Activated B cell treated with CpG ODN at 0.5 μM for 24 hours (primary cell): ENCODE results near the gene DAG1. TPM values are rescaled to one million over a fixed set of nuclear protein-coding genes. Genes with fewer than 3 reads are reported as not detected.

Source experiments
- ATAC-seq: fragments of 200-7000 bp; cut with Tn5 transposase; one replicate; pipeline ENCODE4 v1.10.0; 2021; ENCODE audit warnings: low read depth, mild to moderate bottlenecking, moderate library complexity
- CTCF ChIA-PET: fragments of 350-600 bp; sonication (Branson Sonifier 250); formaldehyde crosslinking; loops from one replicate; lab custom pipeline; 2021; ENCODE audit warnings: antibody characterized with exemption; lab: Charles Lee
- POLR2A ChIA-PET: fragments of 350-600 bp; sonication (Branson Sonifier 250); formaldehyde crosslinking; loops from one replicate; lab custom pipeline; 2021; ENCODE audit warnings: antibody characterized with exemption; lab: Charles Lee
- DNase-seq: peaks from one replicate; pipeline ENCODE4 v3.0.0; 2022
- H3K27ac Mint-ChIP-seq: one replicate; pipeline ENCODE4 v1.8.0; 2020; ENCODE audit warnings: mixed read lengths
- H3K27me3 Mint-ChIP-seq: one replicate; pipeline ENCODE4 v1.8.0; 2021; ENCODE audit warnings: mixed read lengths
- H3K36me3 Mint-ChIP-seq: one replicate; pipeline ENCODE4 v1.8.0; 2021; ENCODE audit warnings: low read depth, mixed read lengths
- H3K4me1 Mint-ChIP-seq: one replicate; pipeline ENCODE4 v1.8.0; 2021; ENCODE audit warnings: mixed read lengths
- H3K4me3 Mint-ChIP-seq: one replicate; pipeline ENCODE4 v1.8.0; 2020; ENCODE audit warnings: mild to moderate bottlenecking, mixed read lengths
- H3K9me3 Mint-ChIP-seq: one replicate; pipeline ENCODE4 v1.8.0; 2020; ENCODE audit warnings: mixed read lengths
- intact Hi-C: fragments of 100-400 bp; cut with micrococcal nuclease; formaldehyde crosslinking; loops from one replicate; pipeline ENCODE4 v1.15.1; 2024
- total RNA-seq: library from RNA; stranded (reverse); gene quantifications from 2 replicates; pipeline ENCODE4 v1.2.3, GENCODE V29; 2022
- TF ChIP-seq, protein P1 (sequence below): fragments of 200-600 bp; IDR thresholded peaks from one replicate; pipeline ENCODE4 v1.8.0; 2022; ENCODE audit warnings: antibody characterized with exemption, mild to moderate bottlenecking

DAG1 gene
- total RNA-seq, 1 donor from 2014 or later = 19.7 TPM

DNA sequence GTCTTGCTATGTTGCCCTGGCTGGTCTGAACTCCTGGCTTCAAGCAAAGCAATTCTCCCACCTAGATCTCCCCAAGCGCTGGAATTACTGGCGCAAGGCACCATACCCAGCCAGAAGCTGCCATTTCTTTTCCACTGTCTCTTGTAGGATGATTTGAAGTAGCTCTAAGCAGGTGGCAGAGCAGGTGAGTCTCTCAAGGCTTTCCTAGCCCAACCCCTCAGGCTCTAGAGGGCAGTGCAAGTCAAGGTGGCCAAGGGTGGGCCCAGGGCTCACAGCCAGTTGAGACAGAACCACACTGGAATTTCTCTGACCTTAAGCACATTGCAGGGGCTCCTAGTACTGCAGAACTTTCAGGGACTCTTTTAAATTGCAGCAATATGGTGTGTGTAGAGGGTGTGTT lies 15.6 kb upstream of the DAG1 start:
- H3K4me1 Mint-ChIP-seq = no peaks in the 10 kb centered on the region
- no peak for ATAC-seq
- H3K36me3 Mint-ChIP-seq = no peaks in the 10 kb centered on the region
- TF ChIP-seq, protein P1, sequence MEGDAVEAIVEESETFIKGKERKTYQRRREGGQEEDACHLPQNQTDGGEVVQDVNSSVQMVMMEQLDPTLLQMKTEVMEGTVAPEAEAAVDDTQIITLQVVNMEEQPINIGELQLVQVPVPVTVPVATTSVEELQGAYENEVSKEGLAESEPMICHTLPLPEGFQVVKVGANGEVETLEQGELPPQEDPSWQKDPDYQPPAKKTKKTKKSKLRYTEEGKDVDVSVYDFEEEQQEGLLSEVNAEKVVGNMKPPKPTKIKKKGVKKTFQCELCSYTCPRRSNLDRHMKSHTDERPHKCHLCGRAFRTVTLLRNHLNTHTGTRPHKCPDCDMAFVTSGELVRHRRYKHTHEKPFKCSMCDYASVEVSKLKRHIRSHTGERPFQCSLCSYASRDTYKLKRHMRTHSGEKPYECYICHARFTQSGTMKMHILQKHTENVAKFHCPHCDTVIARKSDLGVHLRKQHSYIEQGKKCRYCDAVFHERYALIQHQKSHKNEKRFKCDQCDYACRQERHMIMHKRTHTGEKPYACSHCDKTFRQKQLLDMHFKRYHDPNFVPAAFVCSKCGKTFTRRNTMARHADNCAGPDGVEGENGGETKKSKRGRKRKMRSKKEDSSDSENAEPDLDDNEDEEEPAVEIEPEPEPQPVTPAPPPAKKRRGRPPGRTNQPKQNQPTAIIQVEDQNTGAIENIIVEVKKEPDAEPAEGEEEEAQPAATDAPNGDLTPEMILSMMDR = no peak
- H3K27me3 Mint-ChIP-seq = no peaks in the 10 kb centered on the region
- no peaks in the 10 kb centered on the region for H3K9me3 Mint-ChIP-seq
- CTCF ChIA-PET = interaction anchor here (0.8 to 1.4 kb wide), 2 partner anchors 85 to 217 kb away, joined by 3 to 4 read pairs; no protein-coding TSS in a partner anchor
- intact Hi-C loops = no loop called here
- H3K4me3 Mint-ChIP-seq = no peak overlapping the region
- DNase-seq = no peak
- H3K27ac Mint-ChIP-seq = no peak overlapping the region
- POLR2A ChIA-PET = interaction anchor here (0.6 kb wide), 1 partner anchor 114 kb away, joined by 3 read pairs; the partner anchor contains the start of gene USP4

DNA sequence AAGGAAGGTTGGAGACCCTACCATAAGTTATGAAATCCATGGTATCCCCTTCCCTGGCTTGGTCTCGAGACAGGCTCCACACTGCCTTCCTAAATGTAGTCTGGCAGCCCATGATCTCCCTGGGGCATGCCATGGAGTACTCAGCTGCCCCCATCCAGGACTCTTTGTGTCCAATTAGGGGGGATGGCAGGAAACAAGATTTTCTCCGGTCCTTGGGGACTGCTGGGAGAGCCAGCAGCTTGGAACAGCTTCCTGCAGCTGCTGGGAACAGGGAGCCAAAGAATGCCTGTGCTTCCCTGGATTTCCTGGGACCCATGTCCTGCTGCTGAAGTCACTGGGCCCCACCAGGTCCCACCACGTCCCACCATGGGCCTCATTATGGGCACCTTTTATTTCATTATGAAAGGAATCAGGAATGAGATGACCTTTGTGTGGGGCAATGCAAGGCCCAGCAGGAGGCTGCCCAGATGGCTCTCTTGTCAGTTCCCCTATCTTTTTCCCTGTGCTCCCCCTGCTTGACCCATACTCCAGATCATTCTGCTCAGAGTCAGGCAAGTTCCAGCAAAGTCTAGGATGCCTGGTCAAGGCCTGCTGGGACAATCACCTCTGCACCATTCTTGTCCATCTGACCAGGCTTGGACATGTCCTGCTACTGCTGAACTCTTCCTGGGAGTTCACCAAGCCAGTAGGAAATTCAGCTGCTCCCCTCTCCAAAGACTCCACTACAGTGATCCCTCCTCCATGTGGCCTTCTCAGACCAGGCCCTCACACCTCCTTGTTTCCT lies 15.0 kb upstream of the DAG1 start:
- Mint-ChIP-seq H3K27ac (no peak overlapping the region), H3K4me1 (no peaks in the 10 kb centered on the region), H3K9me3 (no peaks in the 10 kb centered on the region), H3K27me3 (no peaks in the 10 kb centered on the region), H3K36me3 (no peaks in the 10 kb centered on the region), H3K4me3 (no peak overlapping the region)
- CTCF ChIA-PET = interaction anchor here (0.8 to 1.4 kb wide), 2 partner anchors 85 to 217 kb away, joined by 3 to 4 read pairs; no protein-coding TSS in a partner anchor
- intact Hi-C loops = no loop called here
- TF ChIP-seq, protein P1 = no peak
- no peak for ATAC-seq
- POLR2A ChIA-PET = interaction anchor here (0.6 kb wide), 1 partner anchor 115 kb away, joined by 3 read pairs; the partner anchor contains the start of gene USP4
- DNase-seq = no peak

DNA sequence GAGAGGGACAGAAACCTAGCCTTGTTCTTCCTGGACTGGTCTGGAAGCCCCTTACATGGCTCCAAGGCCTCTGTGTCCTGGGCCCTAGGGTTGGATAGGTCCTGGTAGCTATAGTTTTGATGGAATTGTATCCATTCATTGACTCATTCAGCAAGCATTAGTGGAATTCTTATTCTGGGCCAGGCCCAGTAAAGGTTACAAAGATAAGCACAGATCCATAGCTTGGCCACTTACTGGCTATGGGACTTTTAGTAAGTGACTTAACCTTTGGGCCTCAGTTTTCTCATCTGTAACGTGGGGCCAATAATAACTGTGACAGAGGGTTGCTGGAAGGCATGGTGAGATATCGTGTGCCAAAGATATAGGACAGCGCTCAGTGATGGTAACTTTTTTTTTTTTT lies 13.6 kb upstream of the DAG1 start:
- Mint-ChIP-seq H3K27me3 (no peaks in the 10 kb centered on the region), H3K27ac (no peak overlapping the region), H3K9me3 (no peaks in the 10 kb centered on the region), H3K36me3 (no peaks in the 10 kb centered on the region), H3K4me3 (no peak overlapping the region), H3K4me1 (no peaks in the 10 kb centered on the region)
- ATAC-seq (no peak), DNase-seq (no peak)
- TF ChIP-seq, protein P1 = no peak
- POLR2A ChIA-PET = no interaction called here
- CTCF ChIA-PET = interaction anchor here (0.5 kb wide), 1 partner anchor 22 kb away, joined by 4 read pairs; no protein-coding TSS in a partner anchor
- intact Hi-C loops = no loop called here

DNA sequence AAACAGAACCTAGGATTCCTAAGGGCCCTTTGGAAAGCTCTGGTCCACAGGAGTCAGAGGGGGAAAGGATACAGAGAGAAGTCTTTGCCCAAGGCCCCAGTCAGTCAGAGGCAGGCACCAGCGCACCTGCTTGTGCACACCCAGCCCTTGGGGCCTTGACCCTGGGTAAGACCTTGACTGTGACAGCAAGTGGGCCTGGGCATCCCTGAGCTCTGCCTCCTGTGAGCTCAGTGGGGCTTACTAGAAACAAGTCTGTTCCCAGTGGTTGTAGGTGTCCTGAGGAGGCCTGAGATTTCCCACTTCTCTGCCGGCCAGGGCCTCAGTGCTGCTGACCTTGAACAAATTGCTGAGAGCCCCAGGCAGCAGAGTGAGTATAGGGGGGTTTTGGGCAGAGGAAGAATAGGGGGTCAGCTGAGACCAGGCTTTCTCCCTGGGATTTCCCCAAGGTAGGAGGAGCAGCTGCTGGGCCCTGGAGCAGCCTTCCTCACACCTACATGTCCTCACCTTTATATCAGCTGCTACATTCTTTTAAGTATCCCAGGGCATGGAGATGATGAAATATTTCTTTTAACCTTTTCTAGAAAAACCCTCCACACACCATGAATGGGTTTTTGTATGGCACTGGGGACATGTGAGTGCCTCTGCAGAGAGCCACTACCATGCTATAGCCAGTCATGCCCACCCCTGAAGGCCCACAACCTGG lies 9.7 kb upstream of the DAG1 start:
- ChIA-PET POLR2A (no interaction called here), CTCF (no interaction called here)
- intact Hi-C loops = no loop called here
- no peak for ATAC-seq
- no peak overlapping the region for H3K4me3 Mint-ChIP-seq
- H3K27me3 Mint-ChIP-seq = no peaks in the 10 kb centered on the region
- no peak overlapping the region for H3K27ac Mint-ChIP-seq
- H3K4me1 Mint-ChIP-seq = no peaks in the 10 kb centered on the region
- no peaks in the 10 kb centered on the region for H3K36me3 Mint-ChIP-seq
- TF ChIP-seq, protein P1 = no peak
- no peak for DNase-seq
- H3K9me3 Mint-ChIP-seq = no peaks in the 10 kb centered on the region

- ChIA-PET POLR2A (no interaction called here), CTCF (no interaction called here)
- TF ChIP-seq, protein P1 = no peak
Observed at GRCh38 chr3:49460956-49461355, 9.1 kb upstream of the DAG1 start.

More at GRCh38 chr3:49460956-49461355, 9.1 kb upstream of the DAG1 start:
- ATAC-seq = no peak
- intact Hi-C loops = no loop called here
- Mint-ChIP-seq H3K27ac (no peak overlapping the region), H3K27me3 (no peaks in the 10 kb centered on the region), H3K4me1 (no peaks in the 10 kb centered on the region), H3K4me3 (no peak overlapping the region), H3K36me3 (no peaks in the 10 kb centered on the region), H3K9me3 (no peaks in the 10 kb centered on the region)
- DNase-seq = no peak
